GM21423 (cell line): ENCODE data around the gene PRR36.
"Not testable (repeated sequence)": the region's sequence is repeated elsewhere in the genome, so short reads cannot be mapped to it uniquely, and the experiment has no call there.

Source experiments
- ATAC-seq: cut with Tn5 transposase; IDR thresholded peaks from one replicate; pipeline ENCODE4 v1.9.1; 2021; ENCODE audit warnings: mild to moderate bottlenecking, moderate library complexity; ENCODE audit not compliant: unreplicated experiment

The PRR36 gene

GRCh38 chr19:7899751-7900378 lies 25.7 kb upstream of the PRR36 start:
- ATAC-seq = no peak

- ATAC-seq = no peak
These were observed 24.8 kb upstream of the PRR36 start for GRCh38 chr19:7898967-7899366.

DNA sequence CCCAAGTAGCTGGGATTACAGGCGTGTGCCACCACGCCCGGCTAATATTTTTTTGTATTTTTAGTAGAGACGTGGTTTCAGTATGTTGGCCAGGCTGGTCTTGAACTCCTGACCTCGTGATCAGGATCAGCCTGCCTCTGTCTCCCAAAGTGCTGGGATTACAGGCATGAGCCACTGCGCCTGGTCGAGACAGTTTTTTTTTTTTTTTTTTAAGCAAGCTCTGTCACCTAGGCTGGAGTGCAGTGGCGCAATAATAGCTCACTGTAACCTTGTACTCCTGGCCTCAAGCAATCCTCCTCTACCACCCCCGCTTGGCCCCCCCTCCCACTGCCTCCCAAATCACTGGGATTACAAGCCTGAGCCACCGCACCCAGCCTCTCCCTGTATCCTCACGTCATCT lies 23.1 kb upstream of the PRR36 start:
- ATAC-seq = no peak

DNA sequence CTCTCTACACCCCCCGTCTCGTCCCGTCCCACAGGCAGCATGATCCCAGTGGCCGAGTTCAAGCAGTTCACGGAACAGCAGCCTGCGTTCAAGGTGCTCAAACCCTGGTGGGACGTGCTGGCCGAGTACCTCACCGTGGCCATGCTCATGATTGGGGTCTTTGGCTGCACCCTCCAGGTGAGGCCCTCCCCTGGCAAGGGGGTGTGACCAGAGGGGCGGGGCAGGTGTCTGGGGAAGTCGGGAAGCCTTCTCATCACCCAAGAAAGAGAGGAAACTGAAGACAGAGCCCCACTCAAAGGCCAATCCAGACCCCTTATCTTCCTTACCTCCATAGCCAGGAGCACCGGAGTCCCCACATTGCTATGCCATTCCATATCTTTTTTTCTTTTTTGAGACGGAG lies 21.4 kb upstream of the PRR36 start:
- no peak for ATAC-seq

DNA sequence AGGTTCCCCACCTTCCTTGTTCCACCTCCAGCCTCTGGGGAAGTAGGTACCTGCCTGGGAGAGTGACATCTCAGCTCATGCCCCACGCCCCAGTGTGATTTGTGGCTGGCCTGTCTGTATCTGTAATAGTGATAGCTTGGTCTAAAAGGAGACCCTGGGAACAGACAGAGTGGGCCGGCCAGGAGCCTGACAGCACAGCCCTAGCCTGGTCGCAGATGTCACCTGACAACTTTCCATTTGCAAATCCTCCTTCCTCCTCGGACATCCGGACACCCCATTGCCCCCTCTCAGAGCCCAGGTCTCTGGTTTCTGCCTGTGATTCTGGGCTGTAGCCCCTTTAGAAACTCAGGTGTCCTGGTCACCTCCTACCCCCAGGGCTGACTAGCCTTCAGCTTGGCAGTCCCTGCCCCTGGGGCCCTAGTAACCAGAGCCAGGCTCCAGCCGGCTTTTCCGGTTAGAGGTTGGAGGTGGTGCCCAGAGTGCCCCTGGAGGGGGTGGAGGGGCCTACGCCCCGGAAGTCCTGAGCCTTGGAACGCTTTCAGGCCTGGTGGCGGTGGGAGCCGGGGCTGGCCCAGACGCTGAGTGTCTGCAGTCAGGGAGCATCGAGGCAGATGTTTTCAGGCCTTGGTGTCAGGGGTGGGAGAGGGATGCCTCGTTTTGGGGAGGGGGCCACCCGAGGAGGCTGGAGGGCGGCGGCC lies 20.6 kb upstream of the PRR36 start:
- ATAC-seq = no peak

DNA sequence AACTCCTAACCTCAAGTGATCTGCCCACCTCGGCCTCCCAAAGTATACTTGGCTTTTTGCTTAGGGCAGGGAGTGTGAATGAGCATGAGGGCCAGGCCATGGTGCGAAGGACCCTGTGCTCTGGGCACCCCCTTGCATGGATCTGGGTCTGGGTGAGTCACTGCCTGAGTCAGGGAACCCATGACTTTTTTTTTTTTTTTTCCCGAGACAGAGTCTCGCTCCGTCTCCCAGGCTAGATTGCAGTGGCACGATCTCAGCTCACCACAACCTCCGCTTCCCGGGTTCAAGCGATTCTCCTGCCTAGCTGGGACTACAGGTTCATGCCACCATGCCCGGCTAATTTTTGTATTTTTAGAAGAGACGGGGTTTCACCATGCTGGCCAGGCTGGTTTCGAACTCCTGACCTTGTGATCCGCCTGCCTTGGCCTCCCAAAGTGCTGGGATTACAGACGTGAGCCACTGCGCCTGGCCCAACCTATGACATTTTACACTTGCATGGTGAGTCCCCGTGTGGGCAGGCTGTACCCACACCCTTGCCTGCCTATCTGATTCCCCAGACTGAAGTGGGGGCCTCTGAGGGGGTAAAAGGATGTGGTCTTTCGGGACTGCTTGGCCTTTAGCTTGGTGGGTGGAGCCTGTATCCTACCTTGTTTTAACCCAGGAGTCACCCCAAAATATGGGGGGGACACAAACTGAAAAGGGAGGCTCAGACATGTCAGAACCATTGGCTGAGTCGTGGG lies 19.3 kb upstream of the PRR36 start:
- not testable (repeated sequence) for ATAC-seq

- ATAC-seq = no peak
These were observed 14.6 kb upstream of the PRR36 start for GRCh38 chr19:7888826-7889217.

GRCh38 chr19:7888145-7888825 lies 14.1 kb upstream of the PRR36 start, which contains the start of gene LRRC8E:
LRRC8E (plus strand) TSS chr19:7888510; CDS start chr19:7895604, 7,094 bp downstream.
- ATAC-seq = no peak

DNA sequence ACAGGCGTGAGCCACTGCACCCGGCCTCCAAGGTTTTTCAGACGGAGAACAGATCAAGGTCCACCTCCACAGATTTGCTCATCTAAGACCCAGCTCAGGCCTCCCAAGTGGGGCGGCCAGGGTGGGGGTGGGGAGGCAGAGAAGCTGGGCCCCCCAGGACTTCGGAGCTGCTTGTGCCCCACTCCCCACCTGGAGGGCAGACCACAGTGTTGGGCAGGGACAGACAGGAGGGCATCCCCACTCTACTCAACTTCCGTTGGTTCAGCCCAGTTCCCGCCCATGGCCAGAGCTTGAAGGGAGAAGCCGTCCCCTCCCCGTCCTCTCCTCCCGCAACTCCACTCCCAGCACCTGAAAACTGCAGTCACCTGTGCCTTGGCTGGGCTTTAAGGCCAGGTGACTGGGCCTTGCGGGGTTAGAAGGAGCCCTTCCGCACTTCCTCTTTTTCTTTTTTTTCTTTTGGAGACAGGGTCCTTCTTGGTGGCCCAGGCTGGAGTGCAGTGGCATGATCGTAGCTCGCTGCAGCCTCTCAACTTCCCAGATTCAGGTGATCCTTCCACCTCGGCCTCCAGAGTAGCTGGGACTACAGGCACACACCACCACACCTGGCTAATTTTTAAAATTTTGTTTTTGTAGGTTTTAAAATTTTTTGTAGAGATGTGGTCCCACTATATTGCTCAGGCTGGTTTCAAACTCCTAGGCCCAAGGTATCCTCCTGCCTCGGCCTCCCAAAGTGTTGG lies 13.4 kb upstream of the PRR36 start:
- no peak for ATAC-seq

- no peak for ATAC-seq
These were observed 11.6 kb upstream of the PRR36 start for GRCh38 chr19:7885818-7886217.

DNA sequence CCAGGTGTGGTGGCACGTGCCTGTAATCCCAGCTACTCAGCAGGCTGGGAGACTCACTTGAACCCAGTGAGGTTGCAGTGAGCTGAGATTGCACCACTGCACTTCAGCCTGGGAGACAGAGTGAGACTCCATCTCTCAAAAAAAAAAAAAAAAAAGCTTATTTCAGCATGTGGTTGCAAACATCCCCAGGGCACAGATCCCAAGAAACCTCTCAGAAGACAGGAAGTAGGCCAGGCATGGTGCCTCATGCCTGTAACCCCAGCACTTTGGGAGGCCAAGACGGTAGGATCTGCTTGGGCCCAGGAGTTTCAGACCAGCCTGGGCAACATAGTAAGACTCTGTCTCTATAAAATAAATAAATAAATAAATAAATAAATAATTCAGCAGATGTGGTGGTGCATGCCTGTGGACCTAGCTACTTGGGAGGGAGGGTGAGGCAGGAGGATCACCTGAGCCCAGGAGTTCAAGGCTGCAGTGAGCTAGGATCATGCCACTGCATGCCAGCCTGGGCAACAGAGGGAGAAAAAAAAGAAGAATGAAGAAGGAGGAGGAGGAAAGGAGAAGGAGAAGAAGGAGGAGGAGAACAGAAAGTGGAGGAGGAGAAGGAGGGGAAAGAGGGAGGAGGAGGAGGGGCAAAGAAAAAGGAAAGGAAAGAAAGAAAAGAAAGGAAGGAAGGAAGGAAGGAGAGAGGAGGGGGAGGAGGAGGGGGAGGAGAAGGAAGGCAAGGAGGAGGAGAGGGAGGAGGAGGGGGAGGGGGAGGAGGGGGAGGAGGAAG lies 9.8 kb upstream of the PRR36 start:
- no peak for ATAC-seq

DNA sequence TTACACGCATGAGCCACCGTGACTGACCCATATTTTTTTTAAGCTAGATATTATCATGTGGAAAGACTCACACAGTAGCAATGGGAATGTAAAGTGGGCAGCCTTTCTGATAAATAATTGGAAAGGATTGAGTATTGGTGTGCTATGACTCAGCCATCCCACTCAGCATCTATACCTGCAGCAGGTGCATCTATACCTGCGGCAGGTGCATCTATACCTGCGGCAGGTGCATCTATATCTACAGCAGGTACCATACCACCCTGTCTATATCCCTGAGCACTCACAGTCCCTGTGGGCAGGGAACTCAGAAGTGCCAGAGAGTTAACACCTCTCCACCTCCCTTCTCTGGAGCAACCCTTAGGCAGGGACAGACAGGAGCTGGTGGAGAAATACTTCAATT lies 8.9 kb upstream of the PRR36 start:
- no peak for ATAC-seq

- ATAC-seq = no peak
These were observed 7.7 kb upstream of the PRR36 start for GRCh38 chr19:7881910-7882309.

GRCh38 chr19:7879836-7880235 lies 5.6 kb upstream of the PRR36 start:
- ATAC-seq = no peak

GRCh38 chr19:7879111-7879807 lies 5.1 kb upstream of the PRR36 start:
- ATAC-seq = no peak

- no peak for ATAC-seq
These were observed 3.2 kb upstream of the PRR36 start for GRCh38 chr19:7877249-7877836.

DNA sequence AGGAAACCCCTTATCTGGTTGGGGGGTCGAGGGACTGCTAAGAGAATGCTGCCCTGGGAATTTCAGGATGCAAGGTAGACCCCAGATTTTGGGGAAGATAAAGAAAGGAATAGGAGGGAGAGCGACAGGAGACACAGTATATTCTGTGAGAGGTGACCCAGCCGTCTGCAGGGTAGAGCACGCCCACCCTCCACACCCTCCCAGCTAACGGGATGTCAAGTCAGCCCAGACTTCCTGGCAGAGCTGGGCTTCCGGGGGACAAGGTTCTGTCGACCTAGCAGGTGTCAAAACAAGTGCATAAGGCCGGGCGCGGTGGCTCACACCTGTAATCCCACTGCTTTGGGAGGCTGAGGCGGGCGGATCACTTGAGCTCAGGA lies 695 bp upstream of the PRR36 start:
- no peak for ATAC-seq

DNA sequence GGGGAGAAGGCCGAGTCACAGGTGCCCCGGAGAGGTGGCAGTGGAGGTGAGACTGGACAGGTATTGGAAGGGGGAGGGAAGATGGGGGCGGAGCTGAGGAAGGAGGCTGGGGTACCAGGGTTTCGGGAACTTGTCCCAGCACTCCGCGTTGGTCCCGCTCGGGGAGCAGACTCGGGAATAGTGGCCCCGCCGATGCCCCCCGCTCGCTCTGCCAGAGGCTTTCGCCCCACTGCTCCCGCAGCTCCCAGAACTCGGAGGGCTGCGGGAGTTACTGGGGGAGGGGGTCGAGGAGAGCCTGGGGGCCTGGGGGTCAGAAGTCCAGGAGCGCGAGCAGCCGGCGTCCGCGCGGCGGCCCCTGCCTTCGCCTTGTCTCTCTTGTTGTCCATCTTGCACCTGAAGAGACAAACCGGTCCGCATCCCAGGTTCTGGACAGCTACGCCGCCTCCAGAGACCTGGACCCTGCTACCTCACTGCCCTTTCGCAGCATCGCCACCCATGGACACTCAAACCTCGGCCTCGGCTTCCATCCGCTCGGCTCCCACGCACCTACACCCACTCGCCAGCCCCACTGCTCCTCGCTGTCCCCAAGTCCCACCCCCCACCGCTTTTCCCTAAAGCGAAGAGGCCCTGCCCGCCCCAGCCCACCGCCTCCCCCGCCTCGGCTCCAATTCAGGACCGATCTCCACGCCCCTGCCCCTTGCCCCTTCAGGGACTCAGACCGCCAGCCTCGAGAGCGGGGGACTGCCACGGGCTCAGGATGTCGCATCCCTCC lies 700 bp downstream of the PRR36 start:
- no peak for ATAC-seq
